ENCODE results near the gene IL1RAPL2.

DNA sequence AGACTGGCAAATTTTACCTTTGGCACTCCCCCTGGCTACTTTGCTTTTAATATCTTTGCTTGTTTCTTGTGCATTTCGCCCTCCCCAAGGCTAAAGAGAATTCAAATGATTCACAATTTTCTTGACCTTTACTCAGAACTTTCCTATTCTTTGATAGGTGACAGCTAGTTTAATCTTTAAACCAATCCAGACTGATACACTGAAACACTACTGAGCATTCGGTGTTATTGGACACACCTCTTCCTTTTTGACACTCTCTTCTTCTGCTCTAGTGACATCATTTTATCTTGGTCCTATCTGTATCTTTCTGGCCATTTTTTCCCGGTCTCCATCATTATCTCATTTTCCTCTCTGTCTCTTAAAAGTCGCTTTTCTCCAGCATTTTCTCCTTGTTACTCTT is 103.1 kb downstream of the IL1RAPL2 start:
- TF ChIP-seq FOXP2 (optimal IDR thresholded peaks at IDR 0.05; ENCODE audit: control extremely low read depth, extremely low read length, insufficient read depth) (no peak), EZH2 (IDR thresholded peaks at IDR 0.05) (no peak)
